ENCODE data around the gene ARHGAP1. TPM values are rescaled to one million over a fixed set of nuclear protein-coding genes. Genes with fewer than 3 reads are reported as not detected.

ARHGAP1 gene
- polyA plus RNA-seq, 3 donors: 31.6 to 59.3 (median 44.1) TPM

GRCh38 chr11:46736146-46736545, 35.7 kb upstream of the ARHGAP1 start:
- Mint-ChIP-seq H3K36me3 (peaks cover 2 to 9% of the 10 kb centered on the region in 2 donors), H3K27me3 (ENCODE audit: low read depth in 3 of 3) (peaks cover 1 to 4% (median 2%) of the 10 kb centered on the region in 3 donors), H3K9me3 (peaks cover 0 to 3% (median 0%) of the 10 kb centered on the region in 7 donors), H3K27ac (no peak overlapping the region), H3K4me1 (no peaks in the 10 kb centered on the region), H3K4me3 (no peak overlapping the region)
- peaks cover 2% of the 10 kb centered on the region in 2 donors for H3K36me3 ChIP-seq (replicated peaks in 1 of 2; ENCODE audit: control insufficient read depth in 1 of 2, insufficient read depth in 2 of 2, low read length in 2 of 2)
- H3K27me3 ChIP-seq (ENCODE audit: control insufficient read depth in 2 of 2, insufficient read depth in 2 of 2, low read length in 2 of 2): no peaks in the 10 kb centered on the region
- H3K4me1 ChIP-seq (ENCODE audit: control insufficient read depth in 1 of 2, insufficient read depth in 2 of 2, low read length in 2 of 2): no peaks in the 10 kb centered on the region
- H4K20me1 ChIP-seq (ENCODE audit: insufficient read depth, low read length): no peaks in the 10 kb centered on the region
- no peak overlapping the region for H3K27ac ChIP-seq (ENCODE audit: low read depth in 1 of 2, low read length in 2 of 2)
- H3K9ac ChIP-seq (ENCODE audit: insufficient read depth, low read length, poor library complexity, severe bottlenecking): no peak overlapping the region
- H3K4me3 ChIP-seq (replicated peaks in 1 of 3; ENCODE audit: low read depth in 2 of 3, low read length in 3 of 3): no peak overlapping the region
- DNase-seq: no peak
- intact Hi-C loops (cut with micrococcal nuclease): no loop called here
- H2AFZ ChIP-seq (ENCODE audit: insufficient read depth, low read depth, low read length, poor library complexity, severe bottlenecking): no peak overlapping the region
- no peaks in the 10 kb centered on the region for H3K79me2 ChIP-seq (ENCODE audit: insufficient read depth, low read length)
- H3K9me3 ChIP-seq (replicated peaks in 1 of 2; ENCODE audit: control insufficient read depth in 1 of 2, insufficient read depth in 1 of 2, low read length in 2 of 2): no peaks in the 10 kb centered on the region
- TF ChIP-seq, protein P1, sequence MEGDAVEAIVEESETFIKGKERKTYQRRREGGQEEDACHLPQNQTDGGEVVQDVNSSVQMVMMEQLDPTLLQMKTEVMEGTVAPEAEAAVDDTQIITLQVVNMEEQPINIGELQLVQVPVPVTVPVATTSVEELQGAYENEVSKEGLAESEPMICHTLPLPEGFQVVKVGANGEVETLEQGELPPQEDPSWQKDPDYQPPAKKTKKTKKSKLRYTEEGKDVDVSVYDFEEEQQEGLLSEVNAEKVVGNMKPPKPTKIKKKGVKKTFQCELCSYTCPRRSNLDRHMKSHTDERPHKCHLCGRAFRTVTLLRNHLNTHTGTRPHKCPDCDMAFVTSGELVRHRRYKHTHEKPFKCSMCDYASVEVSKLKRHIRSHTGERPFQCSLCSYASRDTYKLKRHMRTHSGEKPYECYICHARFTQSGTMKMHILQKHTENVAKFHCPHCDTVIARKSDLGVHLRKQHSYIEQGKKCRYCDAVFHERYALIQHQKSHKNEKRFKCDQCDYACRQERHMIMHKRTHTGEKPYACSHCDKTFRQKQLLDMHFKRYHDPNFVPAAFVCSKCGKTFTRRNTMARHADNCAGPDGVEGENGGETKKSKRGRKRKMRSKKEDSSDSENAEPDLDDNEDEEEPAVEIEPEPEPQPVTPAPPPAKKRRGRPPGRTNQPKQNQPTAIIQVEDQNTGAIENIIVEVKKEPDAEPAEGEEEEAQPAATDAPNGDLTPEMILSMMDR (IDR thresholded peaks at IDR 0.05): no peak
- H3K4me2 ChIP-seq (replicated peaks; ENCODE audit: extremely low read depth, low read length, poor library complexity, severe bottlenecking): no peak overlapping the region
- WGBS (ENCODE audit: insufficient coverage): 72% methylated on average over 2 of the region's 7 CpGs

GRCh38 chr11:46733234-46733633, 32.8 kb upstream of the ARHGAP1 start:
- WGBS (ENCODE audit: insufficient coverage): no CpG with 5 or more reads among the region's 1 CpG
- no peak overlapping the region for H3K4me2 ChIP-seq (replicated peaks; ENCODE audit: extremely low read depth, low read length, poor library complexity, severe bottlenecking)
- no peaks in the 10 kb centered on the region for H3K4me1 Mint-ChIP-seq

More at GRCh38 chr11:46733234-46733633, 32.8 kb upstream of the ARHGAP1 start:
- Mint-ChIP-seq H3K36me3 (no peaks in the 10 kb centered on the region), H3K27ac (peak overlapping the region in 2 of 7 donors; percentile 9 to 50), H3K4me3 (no peak overlapping the region), H3K27me3 (ENCODE audit: low read depth in 3 of 3) (peaks cover 0 to 7% (median 2%) of the 10 kb centered on the region in 3 donors), H3K9me3 (peaks cover 0 to 3% (median 0%) of the 10 kb centered on the region in 7 donors)
- DNase-seq: no peak
- Histone ChIP-seq H3K9me3 (replicated peaks in 1 of 2; ENCODE audit: control insufficient read depth in 1 of 2, insufficient read depth in 1 of 2, low read length in 2 of 2) (no peaks in the 10 kb centered on the region), H4K20me1 (ENCODE audit: insufficient read depth, low read length) (no peaks in the 10 kb centered on the region), H3K27ac (ENCODE audit: low read depth in 1 of 2, low read length in 2 of 2) (no peak overlapping the region), H3K4me3 (replicated peaks in 1 of 3; ENCODE audit: low read depth in 2 of 3, low read length in 3 of 3) (no peak overlapping the region), H3K79me2 (ENCODE audit: insufficient read depth, low read length) (no peaks in the 10 kb centered on the region), H3K27me3 (ENCODE audit: control insufficient read depth in 2 of 2, insufficient read depth in 2 of 2, low read length in 2 of 2) (no peaks in the 10 kb centered on the region), H2AFZ (ENCODE audit: insufficient read depth, low read depth, low read length, poor library complexity, severe bottlenecking) (no peak overlapping the region), H3K9ac (ENCODE audit: insufficient read depth, low read length, poor library complexity, severe bottlenecking) (no peak overlapping the region), H3K4me1 (ENCODE audit: control insufficient read depth in 1 of 2, insufficient read depth in 2 of 2, low read length in 2 of 2) (no peaks in the 10 kb centered on the region), H3K36me3 (replicated peaks in 1 of 2; ENCODE audit: control insufficient read depth in 1 of 2, insufficient read depth in 2 of 2, low read length in 2 of 2) (no peaks in the 10 kb centered on the region)
- TF ChIP-seq, protein P1 (IDR thresholded peaks at IDR 0.05): no peak
- intact Hi-C loops (cut with micrococcal nuclease): no loop called here
